Right atrium auricular region (tissue), 2 donors: ENCODE results near the gene CORO2B. TPM values are rescaled to one million over a fixed set of nuclear protein-coding genes. Genes with fewer than 3 reads are reported as not detected.

Experiments
- DNase-seq: peaks from one replicate; pipeline ENCODE4 v3.0.0-alpha.2; 2019; ENCODE audit warnings: low spot score
- H3K27ac ChIP-seq, 2 donors: fragments of 200-600 bp; sonication (generic); 1 replicate in 1 of 2; 2 replicates in 1 of 2; pipeline ENCODE4 v1.5.1; 2016 to 2019
- H3K27me3 ChIP-seq, 2 donors: fragments of 200-600 bp; sonication (generic); one replicate each; pipeline versions ENCODE4 v1.5.1 to v1.6.0; 2017 to 2019
- H3K36me3 ChIP-seq: fragments of 200-600 bp; sonication (generic); one replicate; pipeline ENCODE4 v1.5.1; 2016
- H3K4me1 ChIP-seq, 2 donors: fragments of 200-600 bp; sonication (generic); one replicate each; pipeline versions ENCODE4 v1.5.1 to v1.6.0; 2017 to 2019
- H3K4me3 ChIP-seq, 2 donors: fragments of 200-600 bp; sonication (generic); 1 replicate in 1 of 2; 2 replicates in 1 of 2; pipeline ENCODE4 v1.5.1; 2017 to 2019; ENCODE audit warnings: mild to moderate bottlenecking in 1 of 2, moderate library complexity in 1 of 2
- H3K9me3 ChIP-seq, 2 donors: fragments of 200-600 bp; sonication (generic); one replicate each; pipeline ENCODE4 v1.5.1; 2019
- total RNA-seq, 2 donors: library from RNA; depleted of rRNA; stranded (reverse); fragments of >200 nt; gene quantifications; one replicate each; pipeline ENCODE4 v1.1.0, GENCODE V29; 2016
- TF ChIP-seq, protein P1 (sequence below), 2 donors: fragments of 200-600 bp; sonication (generic); IDR thresholded peaks; one replicate each; pipeline ENCODE4 v1.5.1; 2019; ENCODE audit warnings: antibody characterized with exemption in 2 of 2

CORO2B gene
- total RNA-seq, 2 donors from 2014 or later: 6.0 to 9.7 TPM

GRCh38 chr15:68674975-68675374 is 96.2 kb downstream of the CORO2B start:
- no peak overlapping the region for H3K4me3 ChIP-seq
- H3K4me1 ChIP-seq: peaks cover 0 to 9% of the 10 kb centered on the region in 2 donors
- TF ChIP-seq, protein P1, sequence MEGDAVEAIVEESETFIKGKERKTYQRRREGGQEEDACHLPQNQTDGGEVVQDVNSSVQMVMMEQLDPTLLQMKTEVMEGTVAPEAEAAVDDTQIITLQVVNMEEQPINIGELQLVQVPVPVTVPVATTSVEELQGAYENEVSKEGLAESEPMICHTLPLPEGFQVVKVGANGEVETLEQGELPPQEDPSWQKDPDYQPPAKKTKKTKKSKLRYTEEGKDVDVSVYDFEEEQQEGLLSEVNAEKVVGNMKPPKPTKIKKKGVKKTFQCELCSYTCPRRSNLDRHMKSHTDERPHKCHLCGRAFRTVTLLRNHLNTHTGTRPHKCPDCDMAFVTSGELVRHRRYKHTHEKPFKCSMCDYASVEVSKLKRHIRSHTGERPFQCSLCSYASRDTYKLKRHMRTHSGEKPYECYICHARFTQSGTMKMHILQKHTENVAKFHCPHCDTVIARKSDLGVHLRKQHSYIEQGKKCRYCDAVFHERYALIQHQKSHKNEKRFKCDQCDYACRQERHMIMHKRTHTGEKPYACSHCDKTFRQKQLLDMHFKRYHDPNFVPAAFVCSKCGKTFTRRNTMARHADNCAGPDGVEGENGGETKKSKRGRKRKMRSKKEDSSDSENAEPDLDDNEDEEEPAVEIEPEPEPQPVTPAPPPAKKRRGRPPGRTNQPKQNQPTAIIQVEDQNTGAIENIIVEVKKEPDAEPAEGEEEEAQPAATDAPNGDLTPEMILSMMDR (IDR thresholded peaks at IDR 0.05): no peak
- no peak for DNase-seq
- no peaks in the 10 kb centered on the region for H3K36me3 ChIP-seq
- no peak overlapping the region for H3K27ac ChIP-seq
- H3K9me3 ChIP-seq: no peaks in the 10 kb centered on the region
- H3K27me3 ChIP-seq: no peaks in the 10 kb centered on the region

DNA sequence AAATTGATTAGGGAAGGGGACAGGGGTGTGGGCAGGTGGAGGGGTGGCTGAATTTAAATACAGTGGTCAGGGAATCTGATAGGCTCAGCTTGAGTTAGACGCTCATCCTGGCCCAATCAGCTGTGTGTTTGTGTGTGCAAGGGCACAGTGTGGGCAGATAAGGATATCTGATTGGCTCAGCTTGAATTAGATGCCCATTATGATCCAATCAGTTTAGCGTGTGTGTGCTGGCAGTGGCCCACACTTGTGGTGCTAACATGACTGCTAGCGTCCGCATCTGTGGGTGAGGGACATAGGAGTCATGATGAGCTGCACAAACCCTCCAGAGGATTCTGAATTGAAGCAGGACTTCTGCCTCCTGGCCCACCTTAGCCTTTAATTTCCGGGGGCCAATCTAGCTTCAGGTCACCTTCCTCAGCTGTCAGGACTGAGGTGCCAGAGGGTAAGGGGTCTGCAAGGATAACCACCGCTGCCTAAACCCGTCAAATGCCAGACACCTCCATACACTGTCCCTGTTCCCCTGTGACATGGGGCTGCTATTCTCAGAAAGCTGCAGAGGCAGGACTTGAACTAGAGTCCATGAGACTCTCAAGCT is 97.3 kb downstream of the CORO2B start:
- no peak for DNase-seq
- Histone ChIP-seq H3K9me3 (no peaks in the 10 kb centered on the region), H3K27ac (no peak overlapping the region), H3K27me3 (no peaks in the 10 kb centered on the region), H3K36me3 (no peaks in the 10 kb centered on the region), H3K4me3 (no peak overlapping the region), H3K4me1 (peaks cover 0 to 9% of the 10 kb centered on the region in 2 donors)
- TF ChIP-seq, protein P1 (IDR thresholded peaks at IDR 0.05): no peak

- Histone ChIP-seq H3K9me3 (no peaks in the 10 kb centered on the region), H3K27ac (no peak overlapping the region), H3K4me3 (no peak overlapping the region), H3K36me3 (no peaks in the 10 kb centered on the region), H3K4me1 (peaks cover 0 to 9% of the 10 kb centered on the region in 2 donors), H3K27me3 (no peaks in the 10 kb centered on the region)
- TF ChIP-seq, protein P1 (IDR thresholded peaks at IDR 0.05): no peak
- no peak for DNase-seq
These were observed 98.1 kb downstream of the CORO2B start for GRCh38 chr15:68676926-68677325.

GRCh38 chr15:68677996-68678395 is 99.2 kb downstream of the CORO2B start:
- H3K27ac ChIP-seq: no peak overlapping the region
- TF ChIP-seq, protein P1 (IDR thresholded peaks at IDR 0.05): no peak
- no peaks in the 10 kb centered on the region for H3K36me3 ChIP-seq
- no peaks in the 10 kb centered on the region for H3K9me3 ChIP-seq
- no peak for DNase-seq
- no peaks in the 10 kb centered on the region for H3K27me3 ChIP-seq
- H3K4me1 ChIP-seq: peaks cover 0 to 9% of the 10 kb centered on the region in 2 donors
- no peak overlapping the region for H3K4me3 ChIP-seq

DNA sequence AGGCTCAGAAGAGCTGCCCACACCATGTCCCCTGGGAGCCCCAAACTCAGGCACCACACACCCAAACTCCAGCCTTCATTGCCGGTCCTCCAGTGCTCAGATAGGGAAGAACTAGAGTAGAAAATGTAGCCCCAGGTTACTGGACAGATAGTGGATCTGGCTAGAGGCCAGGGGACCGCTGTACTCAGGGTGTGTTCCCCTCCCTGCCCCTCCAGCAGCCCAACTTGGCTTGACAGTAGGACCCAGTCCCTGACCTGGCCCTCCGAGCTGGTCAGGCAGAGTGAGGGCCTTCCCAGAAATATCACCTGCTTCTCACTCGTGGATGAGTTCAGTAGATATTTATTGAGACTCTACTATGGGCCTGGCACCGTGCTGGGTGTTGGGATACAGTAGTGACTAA is 100.0 kb downstream of the CORO2B start:
- H3K4me3 ChIP-seq: no peak overlapping the region
- H3K4me1 ChIP-seq: peaks cover 0 to 9% of the 10 kb centered on the region in 2 donors
- H3K36me3 ChIP-seq: no peaks in the 10 kb centered on the region
- H3K27ac ChIP-seq: no peak overlapping the region
- H3K9me3 ChIP-seq: no peaks in the 10 kb centered on the region
- TF ChIP-seq, protein P1 (IDR thresholded peaks at IDR 0.05): no peak
- no peaks in the 10 kb centered on the region for H3K27me3 ChIP-seq
- no peak for DNase-seq

GRCh38 chr15:68679161-68679560 is 100.4 kb downstream of the CORO2B start:
- H3K9me3 ChIP-seq: no peaks in the 10 kb centered on the region
- TF ChIP-seq, protein P1 (IDR thresholded peaks at IDR 0.05): no peak
- no peak overlapping the region for H3K4me3 ChIP-seq
- no peaks in the 10 kb centered on the region for H3K36me3 ChIP-seq
- H3K27me3 ChIP-seq: no peaks in the 10 kb centered on the region
- no peak for DNase-seq
- peaks cover 0 to 8% of the 10 kb centered on the region in 2 donors for H3K4me1 ChIP-seq
- no peak overlapping the region for H3K27ac ChIP-seq
